SK-N-SH (cell line): ENCODE data around the gene CLEC4M.

Experiments used
- CTCF ChIP-seq: fragments of 200-600 bp; sonication (generic); IDR thresholded peaks from 2 replicates; pipeline ENCODE4 v1.6.1; 2017; ENCODE audit warnings: antibody characterized with exemption, mild to moderate bottlenecking, moderate library complexity
- POLR2AphosphoS5 ChIP-seq: IDR thresholded peaks from 2 replicates; pipeline ENCODE4 v1.6.1; 2012; ENCODE audit warnings: low read depth, low read length
- RCOR1 ChIP-seq: fragments of 150-350 bp; IDR thresholded peaks from 2 replicates; pipeline ENCODE4 v1.6.1; 2017; ENCODE audit warnings: antibody characterized with exemption, low read length

GRCh38 chr19:7738023-7738422 lies 25.0 kb upstream of the CLEC4M start:
- TF ChIP-seq CTCF (no peak), RCOR1 (no peak), POLR2AphosphoS5 (no peak)
